ENCODE results near the gene RND3.

Gene RND3

GRCh38 chr2:150487537-150488429 lies at the start of gene RND3:
RND3 (minus strand) TSS chr2:150487667; CDS start chr2:150487417, 250 bp downstream.
- peak; percentile 88 for DNase-seq

GRCh38 chr2:150535176-150535575 lies 47.7 kb upstream of the RND3 start:
- no peak for DNase-seq

- DNase-seq, result no peak
These were observed 45.4 kb upstream of the RND3 start for GRCh38 chr2:150532879-150533278.

GRCh38 chr2:150532020-150532419 lies 44.6 kb upstream of the RND3 start:
- no peak for DNase-seq

GRCh38 chr2:150531591-150531990 lies 44.1 kb upstream of the RND3 start:
- DNase-seq, result no peak

- DNase-seq, result no peak
These were observed 42.7 kb upstream of the RND3 start for GRCh38 chr2:150530168-150530567.

GRCh38 chr2:150528861-150529801 lies 41.7 kb upstream of the RND3 start:
- no peak for DNase-seq

- no peak for DNase-seq
These were observed 39.4 kb upstream of the RND3 start for GRCh38 chr2:150526827-150527226.

GRCh38 chr2:150526006-150526405 lies 38.5 kb upstream of the RND3 start:
- DNase-seq, result no peak

- DNase-seq, result no peak
These were observed 34.8 kb upstream of the RND3 start for GRCh38 chr2:150522269-150522668.

- DNase-seq, result no peak
These were observed 33.6 kb upstream of the RND3 start for GRCh38 chr2:150520887-150521664.

GRCh38 chr2:150520033-150520432 lies 32.6 kb upstream of the RND3 start:
- no peak for DNase-seq

GRCh38 chr2:150517951-150518680 lies 30.6 kb upstream of the RND3 start:
- no peak for DNase-seq

- DNase-seq, result no peak
These were observed 26.2 kb upstream of the RND3 start for GRCh38 chr2:150513647-150514046.

- DNase-seq, result no peak
These were observed 21.1 kb upstream of the RND3 start for GRCh38 chr2:150508497-150509137.

- no peak for DNase-seq
These were observed 19.6 kb upstream of the RND3 start for GRCh38 chr2:150507071-150507470.

- no peak for DNase-seq
These were observed 17.7 kb upstream of the RND3 start for GRCh38 chr2:150505178-150505577.

- no peak for DNase-seq
These were observed 8.6 kb upstream of the RND3 start for GRCh38 chr2:150495993-150496627.

- no peak for DNase-seq
These were observed 7.5 kb upstream of the RND3 start for GRCh38 chr2:150495001-150495400.

- no peak for DNase-seq
These were observed 6.9 kb upstream of the RND3 start for GRCh38 chr2:150494234-150494945.

Data from SHP77 (cell line).